ENCODE results near the gene BMAL1. TPM values are rescaled to one million over a fixed set of nuclear protein-coding genes. Genes with fewer than 3 reads are reported as not detected.

Gene BMAL1
- total and polyA plus RNA-seq, 2 of the 8 experiments (the other 6 are each of a cell fraction or from before 2014, with no cell fraction given): 6.8 to 6.9 TPM

- ChIA-PET CTCF (ENCODE audit: partially characterized antibody) (interaction anchor here (0.7 to 0.9 kb wide), 2 partner anchors 14 to 90 kb away, joined by 3 read pairs; no protein-coding TSS in a partner anchor), POLR2A (ENCODE audit: partially characterized antibody) (no interaction called here)
- Histone ChIP-seq H3K4me1 (replicated peaks in 1 of 4; ENCODE audit: control insufficient read depth in 3 of 4, insufficient read depth in 4 of 4, low read length in 3 of 4) (peaks cover 0 to 3% (median 1%) of the 10 kb centered on the region in 4 experiments; a peak in 2 of 7 replicates), H4K5ac (ENCODE audit: insufficient read length, low read depth, low read length) (no peak overlapping the region), H4K8ac (ENCODE audit: extremely low read depth, insufficient read depth, low read length) (no peak overlapping the region), H3K79me1 (ENCODE audit: low read depth, low read length) (no peaks in the 10 kb centered on the region; the same call in 1 of the 2 replicates), H3K4me2 (ENCODE audit: insufficient read depth in 1 of 2, low read depth in 2 of 2, low read length in 2 of 2) (no peak overlapping the region), H3K23me2 (ENCODE audit: low read depth, low read length) (no peaks in the 10 kb centered on the region), H2BK5ac (ENCODE audit: low read depth, low read length) (no peak overlapping the region), H2AK5ac (ENCODE audit: low read depth, low read length) (no peak overlapping the region), H4K91ac (replicated peaks; ENCODE audit: insufficient read length, low read length) (no peak overlapping the region), H3K4me3 (ENCODE audit: extremely low read depth in 1 of 4, insufficient read depth in 2 of 4, low read depth in 3 of 4, low read length in 4 of 4) (no peak overlapping the region), H3K14ac (ENCODE audit: insufficient read length) (no peak overlapping the region), H3K23ac (ENCODE audit: insufficient read length) (no peak overlapping the region), H3K4ac (replicated peaks; ENCODE audit: insufficient read length, low read depth, low read length) (no peak overlapping the region), H2AFZ (ENCODE audit: low read length) (no peak overlapping the region), H3K56ac (replicated peaks; ENCODE audit: insufficient read length, low read depth, low read length) (no peak overlapping the region), H2BK120ac (replicated peaks; ENCODE audit: low read depth, low read length) (no peak overlapping the region), H2BK20ac (ENCODE audit: low read length) (no peak overlapping the region), H3K27me3 (replicated peaks in 1 of 4; ENCODE audit: control insufficient read depth in 3 of 4, extremely low read depth in 1 of 4, insufficient read depth in 3 of 4, low read length in 3 of 4) (no peaks in the 10 kb centered on the region), H3K36me3 (ENCODE audit: control insufficient read depth in 2 of 4, insufficient read depth in 4 of 4, low read length in 3 of 4) (no peaks in the 10 kb centered on the region), H4K20me1 (replicated peaks in 1 of 2; ENCODE audit: control insufficient read depth in 1 of 2, insufficient read depth in 2 of 2, low read length in 2 of 2) (peaks cover 0 to 2% of the 10 kb centered on the region in 2 experiments), H3K9me3 (ENCODE audit: insufficient read depth in 2 of 2, low read depth in 1 of 2, low read length in 1 of 2) (no peaks in the 10 kb centered on the region), H3K27ac (ENCODE audit: low read depth, low read length) (no peak overlapping the region), H2BK12ac (ENCODE audit: low read depth, low read length) (no peak overlapping the region), H3K79me2 (ENCODE audit: control insufficient read depth in 1 of 2, insufficient read depth in 2 of 2, low read length in 2 of 2) (no peaks in the 10 kb centered on the region), H2BK15ac (ENCODE audit: low read length) (no peak overlapping the region), H3K9ac (replicated peaks in 1 of 4; ENCODE audit: extremely low read depth in 1 of 4, low read depth in 3 of 4, low read length in 3 of 4) (no peak overlapping the region), H3K18ac (ENCODE audit: extremely low read depth, low read length) (no peak overlapping the region)
- FAIRE-seq (no peak), DNase-seq (ENCODE audit: low read depth in 1 of 2, low spot score in 2 of 2) (no peak)
- WGBS, 2 experiments (ENCODE audit: extremely low coverage in 1 of 2, insufficient coverage in 1 of 2, insufficient read length in 1 of 2, insufficient replicate concordance in 2 of 2, low coverage in 1 of 2, low lambda C conversion rate in 2 of 2, missing lambda C conversion rate in 1 of 2): 83% methylated on average over 5 of the region's 5 CpGs; no CpG with 5 or more reads in 1 of the 2 experiments
- TF ChIP-seq TAF1 (IDR thresholded peaks at IDR 0.05; ENCODE audit: low read depth, low read length) (no peak), BRCA1 (IDR thresholded peaks at IDR 0.05; ENCODE audit: low read depth, low read length) (no peak), HDAC6 (IDR thresholded peaks at IDR 0.05; ENCODE audit: low read depth, low read length) (no peak), SP1 (IDR thresholded peaks at IDR 0.05; ENCODE audit: low read depth, low read length) (no peak), E2F6 (IDR thresholded peaks at IDR 0.05) (no peak), SIX5 (IDR thresholded peaks at IDR 0.05; ENCODE audit: low read depth, low read length) (no peak)
Measured at GRCh38 chr11:13328286-13328685, 50.7 kb downstream of the BMAL1 start.

Measured in H1 (cell line).